Naive thymus-derived CD4-positive, alpha-beta T cell (primary cell): Measurements from ENCODE around the gene INTS12. TPM values are rescaled to one million over a fixed set of nuclear protein-coding genes. Genes with fewer than 3 reads are reported as not detected.

Experiments used
- ATAC-seq: fragments of 150-1000 bp; cut with Tn5 transposase; 2 replicates; pipeline ENCODE4 v1.10.0; 2021; ENCODE audit warnings: mild to moderate bottlenecking, moderate library complexity
- CTCF ChIA-PET: fragments of 350-600 bp; sonication (Branson Sonifier 250); formaldehyde crosslinking; loops from one replicate; lab custom pipeline; 2021; ENCODE audit warnings: antibody characterized with exemption; lab: Charles Lee
- POLR2A ChIA-PET: fragments of 350-600 bp; sonication (Branson Sonifier 250); formaldehyde crosslinking; loops from one replicate; lab custom pipeline; 2021; ENCODE audit warnings: antibody characterized with exemption, inconsistent platforms; lab: Charles Lee
- DNase-seq, 9 donors: peaks; one replicate each; pipeline versions ENCODE4 v3.0.0 to v3.0.0-alpha.2; 2020 to 2022; ENCODE audit warnings: mixed read lengths in 1 of 9
- H3K27ac ChIP-seq: one replicate; pipeline ENCODE4 v1.7.0; 2013; ENCODE audit warnings: mild to moderate bottlenecking, low read depth, low read length, moderate library complexity
- H3K27me3 ChIP-seq, 2 donors: one replicate each; pipeline ENCODE4 v1.7.0; 2013; ENCODE audit warnings: low read length in 2 of 2, mild to moderate bottlenecking in 2 of 2, moderate library complexity in 2 of 2; ENCODE audit not compliant: control insufficient read depth in 2 of 2, insufficient read depth in 2 of 2
- H3K36me3 ChIP-seq, 3 experiments: 1 replicate in 2 of 3; 2 replicates in 1 of 3; pipeline ENCODE4 v1.7.0; 2013; ENCODE audit warnings: low read length in 3 of 3, mild to moderate bottlenecking in 3 of 3, moderate library complexity in 1 of 3; ENCODE audit not compliant: insufficient read depth in 3 of 3, control insufficient read depth in 2 of 3
- H3K4me1 ChIP-seq, 2 donors: one replicate each; pipeline ENCODE4 v1.7.0; 2013; ENCODE audit warnings: low read length in 2 of 2, mild to moderate bottlenecking in 2 of 2, moderate library complexity in 1 of 2; ENCODE audit not compliant: control insufficient read depth in 2 of 2, insufficient read depth in 2 of 2
- H3K4me3 ChIP-seq: 2 replicates; pipeline ENCODE4 v1.7.0; 2013; ENCODE audit warnings: mild to moderate bottlenecking, low read length
- H3K9me3 ChIP-seq, 3 experiments: 1 replicate in 2 of 3; 2 replicates in 1 of 3; pipeline ENCODE4 v1.7.0; 2013; ENCODE audit warnings: low read length in 3 of 3; ENCODE audit not compliant: control insufficient read depth in 2 of 3
- H3K27ac Mint-ChIP-seq, 9 donors: one replicate each; pipeline ENCODE4 v1.8.0; 2020 to 2022; ENCODE audit warnings: mixed read lengths in 9 of 9, mild to moderate bottlenecking in 8 of 9, moderate library complexity in 5 of 9, inconsistent platforms in 2 of 9
- H3K27me3 Mint-ChIP-seq, 5 donors: one replicate each; pipeline ENCODE4 v1.8.0; 2021 to 2022; ENCODE audit warnings: mixed read lengths in 5 of 5, mild to moderate bottlenecking in 1 of 5
- H3K36me3 Mint-ChIP-seq, 5 donors: one replicate each; pipeline ENCODE4 v1.8.0; 2020 to 2022; ENCODE audit warnings: mixed read lengths in 5 of 5, mild to moderate bottlenecking in 3 of 5, inconsistent platforms in 1 of 5
- H3K4me1 Mint-ChIP-seq, 7 donors: one replicate each; pipeline ENCODE4 v1.8.0; 2020 to 2022; ENCODE audit warnings: mixed read lengths in 7 of 7, mild to moderate bottlenecking in 3 of 7, inconsistent platforms in 1 of 7
- H3K4me3 Mint-ChIP-seq, 10 donors: one replicate each; pipeline ENCODE4 v1.8.0; 2020 to 2022; ENCODE audit warnings: mild to moderate bottlenecking in 10 of 10, mixed read lengths in 10 of 10, moderate library complexity in 6 of 10, inconsistent platforms in 2 of 10
- H3K9me3 Mint-ChIP-seq, 11 donors: one replicate each; pipeline ENCODE4 v1.8.0; 2020 to 2022; ENCODE audit warnings: mixed read lengths in 11 of 11, mild to moderate bottlenecking in 4 of 11, inconsistent platforms in 1 of 11, moderate library complexity in 1 of 11
- intact Hi-C, 2 donors: fragments of 100-400 bp; cut with micrococcal nuclease; formaldehyde crosslinking; loops; one replicate each; pipeline ENCODE4 v1.15.1; 2023
- polyA plus RNA-seq, 2 donors: library from polyadenylated mRNA; unstranded; fragments of 300-500 nt; fragmentation: Illumina TruSeq; gene quantifications; one replicate each; pipeline ENCODE4 v1.2.3, GENCODE V29; 2021
- total RNA-seq, 6 experiments: library from RNA in 5 of 6; stranded (reverse) in 5 of 6; gene quantifications; 1 replicate in 5 of 6; 2 replicates in 1 of 6; pipeline ENCODE4 v1.2.3 and lab custom pipeline; 2021 to 2026

Gene INTS12
- 10 to 100 TPM; 14.8 to 20.4 (median 17.6) TPM for total RNA-seq
- 10 to 100 TPM; 33.1 to 40.9 TPM for polyA plus RNA-seq
- 13.5 reads per million, percentile 42 among the genes with 10 or more reads in this experiment for total RNA-seq (lab: John Stamatoyannopoulos, UW)

- POLR2A ChIA-PET, result interaction anchor here (0.6 to 1.3 kb wide), 6 partner anchors 11 to 608 kb away, joined by 3 to 7 read pairs (median 4); partner anchors contain the start of genes AIMP1, PPA2 and TBCK
- ATAC-seq (peak; percentile 98), DNase-seq (peak; percentile 73 to 88 (median 84))
- H3K27ac Mint-ChIP-seq, result peak within 1 kb of the TSS; percentile 92 to 100 (median 97)
- no peaks in the 10 kb centered on the region for H3K27me3 Mint-ChIP-seq
- H3K4me3 ChIP-seq, result peak within 1 kb of the TSS; percentile 92
- peak within 1 kb of the TSS; percentile 94 to 100 (median 99) for H3K4me3 Mint-ChIP-seq
- CTCF ChIA-PET, result interaction anchor here (0.6 to 1.2 kb wide), 3 partner anchors 9 to 48 kb away, joined by 3 to 7 read pairs (median 3); no protein-coding TSS in a partner anchor
- intact Hi-C loops, result loop anchor here (1.0 to 10.0 kb wide), 5 partner anchors 234 to 1214 kb away; partner anchors contain the start of genes AIMP1 (in 2 of the 2), PPA2 (in 2 of the 2), TBCK (in 2 of the 2) and CXXC4 (in 1 of the 2)
- H3K36me3 ChIP-seq, result peaks cover 0 to 8% (median 0%) of the 10 kb centered on the region in 3 experiments
- peaks cover 10 to 40% (median 27%) of the 10 kb centered on the region in 7 donors for H3K4me1 Mint-ChIP-seq
- H3K27me3 ChIP-seq, result no peaks in the 10 kb centered on the region
- peak within 1 kb of the TSS; percentile 84 for H3K27ac ChIP-seq
- no peaks in the 10 kb centered on the region for H3K9me3 ChIP-seq
- peaks cover 7 to 10% of the 10 kb centered on the region in 2 donors for H3K4me1 ChIP-seq
- H3K36me3 Mint-ChIP-seq, result peaks cover 0 to 5% (median 0%) of the 10 kb centered on the region in 5 donors
- H3K9me3 Mint-ChIP-seq, result peaks cover 0 to 1% (median 0%) of the 10 kb centered on the region in 11 donors
These were observed at the start of gene INTS12, which contains the start of gene GSTCD for GRCh38 chr4:105708181-105709080. Gene INTS12, minus strand, starts transcription at chr4:105708689. Its CDS starts 8,684 bp downstream, at chr4:105700005. Gene GSTCD, plus strand, starts transcription at chr4:105708784. Its CDS starts 8,830 bp downstream, at chr4:105717614.

GRCh38 chr4:105755375-105755774 is 46.9 kb upstream of the INTS12 start:
- intact Hi-C loops, result no loop called here
- H3K27me3 ChIP-seq, result no peaks in the 10 kb centered on the region
- ChIA-PET CTCF (no interaction called here), POLR2A (no interaction called here)
- H3K27ac ChIP-seq, result no peak overlapping the region
- peaks cover 0 to 3% (median 0%) of the 10 kb centered on the region in 7 donors for H3K4me1 Mint-ChIP-seq
- no peak for ATAC-seq
- H3K9me3 ChIP-seq, result no peaks in the 10 kb centered on the region
- no peak overlapping the region for H3K27ac Mint-ChIP-seq
- H3K36me3 Mint-ChIP-seq, result peaks cover 0 to 3% (median 0%) of the 10 kb centered on the region in 5 donors
- H3K4me1 ChIP-seq, result no peaks in the 10 kb centered on the region
- no peak for DNase-seq
- no peaks in the 10 kb centered on the region for H3K27me3 Mint-ChIP-seq
- no peaks in the 10 kb centered on the region for H3K9me3 Mint-ChIP-seq
- no peak overlapping the region for H3K4me3 Mint-ChIP-seq
- H3K4me3 ChIP-seq, result no peak overlapping the region
- H3K36me3 ChIP-seq, result no peaks in the 10 kb centered on the region

GRCh38 chr4:105753361-105753760 is 44.9 kb upstream of the INTS12 start:
- H3K27me3 ChIP-seq, result no peaks in the 10 kb centered on the region
- no peaks in the 10 kb centered on the region for H3K36me3 ChIP-seq
- DNase-seq (no peak), ATAC-seq (no peak)
- H3K4me3 ChIP-seq, result no peak overlapping the region
- H3K27ac ChIP-seq, result no peak overlapping the region
- ChIA-PET CTCF (interaction anchor here (0.6 kb wide), 1 partner anchor 1690 kb away, joined by 3 read pairs; no protein-coding TSS in a partner anchor), POLR2A (no interaction called here)
- H3K9me3 Mint-ChIP-seq, result no peaks in the 10 kb centered on the region
- peaks cover 0 to 4% (median 0%) of the 10 kb centered on the region in 5 donors for H3K36me3 Mint-ChIP-seq
- H3K4me3 Mint-ChIP-seq, result no peak overlapping the region
- no peaks in the 10 kb centered on the region for H3K27me3 Mint-ChIP-seq
- no peak overlapping the region for H3K27ac Mint-ChIP-seq
- peaks cover 0 to 3% (median 0%) of the 10 kb centered on the region in 7 donors for H3K4me1 Mint-ChIP-seq
- H3K4me1 ChIP-seq, result no peaks in the 10 kb centered on the region
- intact Hi-C loops, result no loop called here
- no peaks in the 10 kb centered on the region for H3K9me3 ChIP-seq

GRCh38 chr4:105751718-105752299 is 43.3 kb upstream of the INTS12 start:
- DNase-seq, result no peak
- no peak overlapping the region for H3K27ac Mint-ChIP-seq
- H3K4me1 Mint-ChIP-seq, result peaks cover 0 to 3% (median 0%) of the 10 kb centered on the region in 7 donors
- no peaks in the 10 kb centered on the region for H3K9me3 Mint-ChIP-seq
- Histone ChIP-seq H3K4me1 (no peaks in the 10 kb centered on the region), H3K27me3 (no peaks in the 10 kb centered on the region), H3K9me3 (no peaks in the 10 kb centered on the region), H3K4me3 (no peak overlapping the region), H3K36me3 (no peaks in the 10 kb centered on the region), H3K27ac (no peak overlapping the region)
- POLR2A ChIA-PET, result no interaction called here
- H3K27me3 Mint-ChIP-seq, result no peaks in the 10 kb centered on the region
- intact Hi-C loops, result no loop called here
- CTCF ChIA-PET, result no interaction called here
- ATAC-seq, result no peak
- no peak overlapping the region for H3K4me3 Mint-ChIP-seq
- H3K36me3 Mint-ChIP-seq, result peaks cover 0 to 5% (median 0%) of the 10 kb centered on the region in 5 donors

- no peaks in the 10 kb centered on the region for H3K9me3 Mint-ChIP-seq
- peaks cover 0 to 3% (median 0%) of the 10 kb centered on the region in 7 donors for H3K4me1 Mint-ChIP-seq
- no peak overlapping the region for H3K27ac ChIP-seq
- H3K4me3 Mint-ChIP-seq, result no peak overlapping the region
- H3K4me1 ChIP-seq, result no peaks in the 10 kb centered on the region
- DNase-seq (no peak), ATAC-seq (no peak)
- intact Hi-C loops, result no loop called here
- H3K27ac Mint-ChIP-seq, result no peak overlapping the region
- H3K27me3 Mint-ChIP-seq, result no peaks in the 10 kb centered on the region
- no peaks in the 10 kb centered on the region for H3K27me3 ChIP-seq
- ChIA-PET CTCF (no interaction called here), POLR2A (no interaction called here)
- H3K9me3 ChIP-seq, result no peaks in the 10 kb centered on the region
- no peak overlapping the region for H3K4me3 ChIP-seq
- peaks cover 0 to 18% (median 4%) of the 10 kb centered on the region in 5 donors for H3K36me3 Mint-ChIP-seq
- no peaks in the 10 kb centered on the region for H3K36me3 ChIP-seq
These were observed 39.7 kb upstream of the INTS12 start for GRCh38 chr4:105748222-105748621.

GRCh38 chr4:105741548-105741947 is 33.1 kb upstream of the INTS12 start:
- ChIA-PET POLR2A (no interaction called here), CTCF (no interaction called here)
- DNase-seq, result no peak
- Mint-ChIP-seq H3K9me3 (peaks cover 0 to 28% (median 20%) of the 10 kb centered on the region in 11 donors), H3K4me3 (no peak overlapping the region), H3K4me1 (no peaks in the 10 kb centered on the region), H3K36me3 (peaks cover 15 to 60% (median 45%) of the 10 kb centered on the region in 5 donors), H3K27me3 (no peaks in the 10 kb centered on the region), H3K27ac (no peak overlapping the region)
- Histone ChIP-seq H3K9me3 (no peaks in the 10 kb centered on the region), H3K27me3 (no peaks in the 10 kb centered on the region), H3K27ac (no peak overlapping the region), H3K4me1 (no peaks in the 10 kb centered on the region), H3K4me3 (no peak overlapping the region), H3K36me3 (no peaks in the 10 kb centered on the region)
- ATAC-seq, result no peak
- intact Hi-C loops, result no loop called here
